ENCODE results near the gene MED26. TPM values are rescaled to one million over a fixed set of nuclear protein-coding genes. Genes with fewer than 3 reads are reported as not detected.

Gene MED26
- total RNA-seq, 1 donor from 2014 or later: 13.3 TPM

DNA sequence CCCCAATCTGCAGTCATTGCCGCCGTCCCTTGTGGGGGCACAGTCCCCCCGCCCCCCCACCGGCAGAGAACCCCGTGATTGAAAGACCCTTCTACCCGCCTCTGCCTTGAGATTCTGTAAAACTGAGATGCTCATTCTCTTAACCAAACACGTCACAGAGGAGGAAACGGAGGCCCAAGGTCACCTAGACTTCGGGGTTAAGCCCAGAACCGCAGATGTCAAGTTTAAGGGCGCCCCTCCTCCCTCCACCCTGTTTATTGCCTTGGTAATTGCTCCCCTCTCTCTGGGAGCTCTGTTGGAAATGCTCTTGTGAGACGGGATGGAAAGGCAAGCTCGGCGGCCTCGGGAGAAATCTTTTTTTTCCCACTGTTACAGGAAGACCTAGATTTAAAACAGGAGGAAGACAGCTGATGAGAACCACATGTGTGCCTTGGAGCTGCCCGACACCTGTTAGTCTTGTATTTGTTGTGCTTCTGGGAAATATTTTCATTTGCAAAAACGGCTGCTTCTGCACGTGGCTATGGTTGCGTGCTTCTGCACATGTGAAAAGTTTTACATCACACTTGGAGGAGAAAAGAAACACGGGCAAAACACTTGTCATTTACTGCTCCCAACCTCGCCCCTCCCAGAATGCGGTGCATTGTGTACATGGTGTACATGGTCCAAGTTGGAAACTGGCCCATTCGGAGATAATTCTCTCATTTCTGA is 1.1 kb upstream of the MED26 start:
- peak overlapping the region; percentile 95 for H3K4me3 Mint-ChIP-seq

GRCh38 chr19:16627928-16628182 is 149 bp downstream of the MED26 start:
- Mint-ChIP-seq H3K4me3 (peak overlapping the region; percentile 96), H3K36me3 (peaks cover 9% of the 10 kb centered on the region), H3K27ac (no peak overlapping the region), H3K9me3 (no peaks in the 10 kb centered on the region), H3K27me3 (ENCODE audit: low read depth) (no peaks in the 10 kb centered on the region), H3K4me1 (peaks cover 26% of the 10 kb centered on the region)
- TF ChIP-seq, protein P1, sequence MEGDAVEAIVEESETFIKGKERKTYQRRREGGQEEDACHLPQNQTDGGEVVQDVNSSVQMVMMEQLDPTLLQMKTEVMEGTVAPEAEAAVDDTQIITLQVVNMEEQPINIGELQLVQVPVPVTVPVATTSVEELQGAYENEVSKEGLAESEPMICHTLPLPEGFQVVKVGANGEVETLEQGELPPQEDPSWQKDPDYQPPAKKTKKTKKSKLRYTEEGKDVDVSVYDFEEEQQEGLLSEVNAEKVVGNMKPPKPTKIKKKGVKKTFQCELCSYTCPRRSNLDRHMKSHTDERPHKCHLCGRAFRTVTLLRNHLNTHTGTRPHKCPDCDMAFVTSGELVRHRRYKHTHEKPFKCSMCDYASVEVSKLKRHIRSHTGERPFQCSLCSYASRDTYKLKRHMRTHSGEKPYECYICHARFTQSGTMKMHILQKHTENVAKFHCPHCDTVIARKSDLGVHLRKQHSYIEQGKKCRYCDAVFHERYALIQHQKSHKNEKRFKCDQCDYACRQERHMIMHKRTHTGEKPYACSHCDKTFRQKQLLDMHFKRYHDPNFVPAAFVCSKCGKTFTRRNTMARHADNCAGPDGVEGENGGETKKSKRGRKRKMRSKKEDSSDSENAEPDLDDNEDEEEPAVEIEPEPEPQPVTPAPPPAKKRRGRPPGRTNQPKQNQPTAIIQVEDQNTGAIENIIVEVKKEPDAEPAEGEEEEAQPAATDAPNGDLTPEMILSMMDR (IDR thresholded peaks at IDR 0.05; ENCODE audit: unreplicated experiment): no peak
- DNase-seq (ENCODE audit: low spot score in 2 of 2, unreplicated experiment in 2 of 2): no peak

More for the DNA sequence above, 1.1 kb upstream of the MED26 start:
- DNase-seq (ENCODE audit: low spot score in 2 of 2, unreplicated experiment in 2 of 2): peak in 1 of 2 experiments; percentile 41
- peak overlapping the region; percentile 97 for H3K27ac Mint-ChIP-seq
- TF ChIP-seq, protein P1 (IDR thresholded peaks at IDR 0.05; ENCODE audit: unreplicated experiment): no peak
- H3K36me3 Mint-ChIP-seq: peaks cover 9% of the 10 kb centered on the region
- H3K4me1 Mint-ChIP-seq: peaks cover 26% of the 10 kb centered on the region
- H3K27me3 Mint-ChIP-seq (ENCODE audit: low read depth): no peaks in the 10 kb centered on the region
- no peaks in the 10 kb centered on the region for H3K9me3 Mint-ChIP-seq

- Mint-ChIP-seq H3K27ac (peak overlapping the region; percentile 96), H3K4me1 (peaks cover 26% of the 10 kb centered on the region), H3K4me3 (peak overlapping the region; percentile 96), H3K9me3 (no peaks in the 10 kb centered on the region), H3K27me3 (ENCODE audit: low read depth) (no peaks in the 10 kb centered on the region), H3K36me3 (peaks cover 9% of the 10 kb centered on the region)
- TF ChIP-seq, protein P1 (IDR thresholded peaks at IDR 0.05; ENCODE audit: unreplicated experiment): no peak
- peak in 1 of 2 experiments; percentile 57 for DNase-seq (ENCODE audit: low spot score in 2 of 2, unreplicated experiment in 2 of 2)
Measured at GRCh38 chr19:16627193-16627927, 644 bp downstream of the MED26 start.

DNA sequence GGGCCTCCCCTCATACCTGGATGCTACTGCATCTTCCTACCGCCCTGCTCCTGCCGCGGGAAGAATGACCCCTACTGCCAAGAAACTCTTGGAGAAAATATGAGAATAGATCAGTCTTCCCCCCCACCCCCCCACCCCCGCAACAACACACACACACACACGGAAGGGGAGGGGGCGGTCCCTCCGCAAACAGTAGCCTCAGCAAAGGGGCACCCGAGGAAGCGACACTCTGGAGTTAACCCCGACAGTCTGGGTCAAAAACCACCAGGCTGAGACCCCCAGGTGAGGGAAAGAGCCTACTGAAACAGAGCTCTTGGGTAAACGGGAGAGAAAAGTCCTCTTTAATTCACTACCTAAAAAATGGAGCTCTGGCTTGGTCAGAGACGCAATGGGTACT is 1.2 kb downstream of the MED26 start:
- H3K4me3 Mint-ChIP-seq: peak overlapping the region; percentile 96
- H3K27ac Mint-ChIP-seq: peak overlapping the region; percentile 96
- TF ChIP-seq, protein P1 (IDR thresholded peaks at IDR 0.05; ENCODE audit: unreplicated experiment): no peak
- no peaks in the 10 kb centered on the region for H3K9me3 Mint-ChIP-seq
- no peaks in the 10 kb centered on the region for H3K27me3 Mint-ChIP-seq (ENCODE audit: low read depth)
- DNase-seq (ENCODE audit: low spot score in 2 of 2, unreplicated experiment in 2 of 2): no peak
- H3K4me1 Mint-ChIP-seq: peaks cover 26% of the 10 kb centered on the region
- peaks cover 6% of the 10 kb centered on the region for H3K36me3 Mint-ChIP-seq

DNA sequence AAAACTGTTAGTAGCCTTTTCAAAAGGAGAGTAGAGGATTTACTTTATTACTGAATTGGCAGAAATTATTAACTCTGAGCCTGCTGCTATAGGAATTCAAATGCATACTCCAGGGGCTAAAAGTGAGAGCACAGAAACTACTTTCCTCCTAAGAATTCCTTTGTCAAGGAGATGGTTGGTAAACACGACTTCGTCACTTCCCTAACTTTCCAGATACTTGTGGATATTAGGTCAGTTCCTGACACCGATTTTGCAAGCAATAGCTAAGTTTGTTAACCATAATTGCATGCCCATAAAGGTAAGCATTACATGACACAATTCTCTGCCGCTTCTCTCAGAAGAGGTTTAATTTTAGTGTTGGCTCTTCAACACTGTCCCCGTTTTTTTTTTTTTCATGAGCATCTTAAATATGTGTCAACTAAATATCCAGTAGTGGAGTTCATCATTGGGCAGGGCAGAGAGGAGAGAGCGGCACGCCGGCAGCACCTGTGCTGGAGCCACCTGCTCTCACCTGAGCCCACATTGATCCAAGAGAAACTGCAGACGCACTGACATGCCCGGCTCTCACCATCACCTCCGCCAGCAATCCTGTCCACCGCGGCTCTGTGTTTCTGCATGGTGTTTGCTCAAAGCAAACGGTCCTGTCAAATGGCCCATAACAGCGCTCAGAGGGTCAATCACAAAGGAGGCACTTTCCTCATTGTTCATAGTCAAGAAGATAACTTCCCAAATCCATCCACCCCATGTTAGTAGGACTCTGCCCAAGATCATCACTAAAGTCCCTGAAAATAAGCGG is 2.6 kb downstream of the MED26 start:
- DNase-seq (ENCODE audit: low spot score in 2 of 2, unreplicated experiment in 2 of 2): no peak
- TF ChIP-seq, protein P1 (IDR thresholded peaks at IDR 0.05; ENCODE audit: unreplicated experiment): no peak
- no peak overlapping the region for H3K27ac Mint-ChIP-seq
- H3K4me3 Mint-ChIP-seq: peak overlapping the region; percentile 96
- no peaks in the 10 kb centered on the region for H3K9me3 Mint-ChIP-seq
- H3K36me3 Mint-ChIP-seq: no peaks in the 10 kb centered on the region
- no peaks in the 10 kb centered on the region for H3K27me3 Mint-ChIP-seq (ENCODE audit: low read depth)
- H3K4me1 Mint-ChIP-seq: peaks cover 26% of the 10 kb centered on the region

Data from mesothelial cell of epicardium (in vitro differentiated cells).